Measurements from ENCODE around the gene PDE11A. TPM values are rescaled to one million over a fixed set of nuclear protein-coding genes. Genes with fewer than 3 reads are reported as not detected.

PDE11A gene
- total RNA-seq, 1 donor from 2014 or later = 25.6 TPM

DNA sequence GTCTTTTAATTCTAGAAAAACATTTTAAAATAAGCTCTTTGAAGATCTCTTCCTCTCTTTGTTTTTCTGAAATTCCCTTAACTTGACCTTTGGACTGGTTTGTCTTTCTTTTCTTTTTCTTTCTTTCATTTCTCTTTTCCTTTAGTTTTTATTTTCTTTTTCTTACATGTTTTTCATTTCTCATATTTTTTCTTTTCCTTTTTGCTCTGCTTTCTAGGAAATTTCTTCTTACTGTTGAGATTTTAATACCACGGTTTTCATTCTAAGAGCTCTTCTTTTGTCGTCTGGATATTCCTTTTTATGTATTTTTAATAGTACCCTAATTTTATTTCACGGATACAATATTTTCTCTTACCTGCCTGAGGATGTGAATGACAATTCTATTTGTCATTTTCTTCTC lies 342.2 kb downstream of the PDE11A start:
- H3K4me1 Mint-ChIP-seq = peaks cover 90% of the 10 kb centered on the region
- TF ChIP-seq, protein P1, sequence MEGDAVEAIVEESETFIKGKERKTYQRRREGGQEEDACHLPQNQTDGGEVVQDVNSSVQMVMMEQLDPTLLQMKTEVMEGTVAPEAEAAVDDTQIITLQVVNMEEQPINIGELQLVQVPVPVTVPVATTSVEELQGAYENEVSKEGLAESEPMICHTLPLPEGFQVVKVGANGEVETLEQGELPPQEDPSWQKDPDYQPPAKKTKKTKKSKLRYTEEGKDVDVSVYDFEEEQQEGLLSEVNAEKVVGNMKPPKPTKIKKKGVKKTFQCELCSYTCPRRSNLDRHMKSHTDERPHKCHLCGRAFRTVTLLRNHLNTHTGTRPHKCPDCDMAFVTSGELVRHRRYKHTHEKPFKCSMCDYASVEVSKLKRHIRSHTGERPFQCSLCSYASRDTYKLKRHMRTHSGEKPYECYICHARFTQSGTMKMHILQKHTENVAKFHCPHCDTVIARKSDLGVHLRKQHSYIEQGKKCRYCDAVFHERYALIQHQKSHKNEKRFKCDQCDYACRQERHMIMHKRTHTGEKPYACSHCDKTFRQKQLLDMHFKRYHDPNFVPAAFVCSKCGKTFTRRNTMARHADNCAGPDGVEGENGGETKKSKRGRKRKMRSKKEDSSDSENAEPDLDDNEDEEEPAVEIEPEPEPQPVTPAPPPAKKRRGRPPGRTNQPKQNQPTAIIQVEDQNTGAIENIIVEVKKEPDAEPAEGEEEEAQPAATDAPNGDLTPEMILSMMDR (IDR thresholded peaks at IDR 0.05; ENCODE audit: unreplicated experiment) = no peak
- no peak for DNase-seq (ENCODE audit: low spot score in 2 of 2, unreplicated experiment in 2 of 2)
- H3K27me3 Mint-ChIP-seq (ENCODE audit: low read depth) = no peaks in the 10 kb centered on the region
- no peaks in the 10 kb centered on the region for H3K36me3 Mint-ChIP-seq
- H3K9me3 Mint-ChIP-seq = no peaks in the 10 kb centered on the region
- H3K27ac Mint-ChIP-seq = peak overlapping the region; percentile 96
- H3K4me3 Mint-ChIP-seq = no peak overlapping the region

DNA sequence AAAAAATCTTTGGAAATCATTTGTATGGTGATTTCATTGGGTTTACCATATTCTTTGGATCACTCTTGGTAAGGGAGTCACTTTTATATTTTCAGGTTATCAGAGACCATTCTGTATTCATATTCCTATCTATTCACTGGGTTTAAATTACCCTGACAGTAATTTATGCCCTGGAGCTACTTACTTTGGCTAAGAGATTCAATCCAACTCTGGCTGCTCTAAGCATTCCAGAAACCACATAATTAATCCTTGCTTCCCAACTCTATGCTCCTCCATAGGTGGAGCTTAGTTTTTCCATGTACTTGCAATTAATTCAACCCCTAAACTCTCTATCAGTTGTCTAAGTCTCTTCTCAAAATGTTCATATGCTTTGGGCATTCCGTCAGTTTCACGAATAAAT lies 343.7 kb downstream of the PDE11A start:
- TF ChIP-seq, protein P1 (IDR thresholded peaks at IDR 0.05; ENCODE audit: unreplicated experiment) = no peak
- no peak for DNase-seq (ENCODE audit: low spot score in 2 of 2, unreplicated experiment in 2 of 2)
- peaks cover 93% of the 10 kb centered on the region for H3K4me1 Mint-ChIP-seq
- H3K9me3 Mint-ChIP-seq = no peaks in the 10 kb centered on the region
- H3K36me3 Mint-ChIP-seq = no peaks in the 10 kb centered on the region
- H3K4me3 Mint-ChIP-seq = no peak overlapping the region
- peak overlapping the region; percentile 68 for H3K27ac Mint-ChIP-seq
- H3K27me3 Mint-ChIP-seq (ENCODE audit: low read depth) = no peaks in the 10 kb centered on the region

DNA sequence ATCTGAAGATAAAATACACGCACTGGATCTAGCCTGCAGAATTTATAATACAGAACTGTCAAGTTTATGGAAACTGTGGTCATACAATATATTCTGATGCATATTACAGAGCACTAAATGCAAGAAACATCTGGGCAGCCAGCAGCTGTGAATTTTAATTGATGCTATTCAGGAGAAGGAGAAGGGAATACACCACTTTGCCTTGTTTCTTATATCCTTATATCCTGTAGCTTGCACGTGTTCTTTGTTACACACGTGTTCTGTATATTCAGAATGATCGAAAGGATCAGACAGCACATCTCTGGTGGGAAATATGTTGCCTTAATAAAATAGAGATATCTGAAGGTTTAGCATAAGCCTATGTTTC lies 344.2 kb downstream of the PDE11A start:
- H3K36me3 Mint-ChIP-seq = no peaks in the 10 kb centered on the region
- DNase-seq (ENCODE audit: low spot score in 2 of 2, unreplicated experiment in 2 of 2) = no peak
- H3K4me1 Mint-ChIP-seq = peaks cover 92% of the 10 kb centered on the region
- H3K27me3 Mint-ChIP-seq (ENCODE audit: low read depth) = no peaks in the 10 kb centered on the region
- no peaks in the 10 kb centered on the region for H3K9me3 Mint-ChIP-seq
- H3K4me3 Mint-ChIP-seq = no peak overlapping the region
- peak overlapping the region; percentile 68 for H3K27ac Mint-ChIP-seq
- TF ChIP-seq, protein P1 (IDR thresholded peaks at IDR 0.05; ENCODE audit: unreplicated experiment) = no peak

DNA sequence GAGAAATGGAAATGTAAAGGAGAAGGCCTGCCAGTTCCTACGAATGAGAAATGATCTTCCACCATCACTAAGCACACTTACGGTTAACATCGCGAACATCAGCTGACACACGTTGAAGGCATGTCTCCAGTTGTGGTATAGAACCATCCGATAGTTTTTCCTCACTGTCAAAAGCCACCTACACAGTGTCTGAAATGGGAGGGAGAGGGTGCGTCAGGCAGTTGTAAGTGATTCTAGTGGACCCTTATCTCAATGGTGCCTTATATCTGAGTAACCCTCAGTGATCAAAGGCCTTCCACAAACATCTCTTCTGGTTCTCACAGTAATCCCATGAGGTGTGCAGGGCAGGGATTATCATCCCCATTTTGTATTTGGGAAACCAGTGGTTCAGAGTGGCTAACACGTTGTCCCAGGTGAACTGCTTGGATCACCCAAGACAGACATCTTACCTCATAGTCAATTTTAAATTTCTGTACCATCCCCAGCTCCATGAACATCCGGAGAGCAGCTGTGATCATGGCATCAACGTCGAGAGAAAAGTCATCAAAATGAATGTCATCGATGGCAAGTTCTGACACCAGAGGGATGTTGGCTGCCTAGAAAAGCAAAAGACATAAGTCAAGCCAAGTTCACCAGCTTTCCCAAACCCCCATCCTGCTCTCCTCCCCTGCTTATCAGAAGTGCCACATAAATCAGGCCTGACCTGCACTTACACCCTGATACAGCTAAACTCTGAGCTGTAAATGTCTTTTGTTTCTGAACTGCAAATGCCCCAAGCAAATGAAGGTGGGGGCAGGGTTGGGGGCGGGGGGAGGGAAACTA lies 344.8 kb downstream of the PDE11A start:
- peak overlapping the region; percentile 7 for H3K4me3 Mint-ChIP-seq
- TF ChIP-seq, protein P1 (IDR thresholded peaks at IDR 0.05; ENCODE audit: unreplicated experiment) = no peak
- H3K27me3 Mint-ChIP-seq (ENCODE audit: low read depth) = no peaks in the 10 kb centered on the region
- no peak for DNase-seq (ENCODE audit: low spot score in 2 of 2, unreplicated experiment in 2 of 2)
- peaks cover 91% of the 10 kb centered on the region for H3K4me1 Mint-ChIP-seq
- H3K27ac Mint-ChIP-seq = peak overlapping the region; percentile 90
- no peaks in the 10 kb centered on the region for H3K9me3 Mint-ChIP-seq
- no peaks in the 10 kb centered on the region for H3K36me3 Mint-ChIP-seq

DNA sequence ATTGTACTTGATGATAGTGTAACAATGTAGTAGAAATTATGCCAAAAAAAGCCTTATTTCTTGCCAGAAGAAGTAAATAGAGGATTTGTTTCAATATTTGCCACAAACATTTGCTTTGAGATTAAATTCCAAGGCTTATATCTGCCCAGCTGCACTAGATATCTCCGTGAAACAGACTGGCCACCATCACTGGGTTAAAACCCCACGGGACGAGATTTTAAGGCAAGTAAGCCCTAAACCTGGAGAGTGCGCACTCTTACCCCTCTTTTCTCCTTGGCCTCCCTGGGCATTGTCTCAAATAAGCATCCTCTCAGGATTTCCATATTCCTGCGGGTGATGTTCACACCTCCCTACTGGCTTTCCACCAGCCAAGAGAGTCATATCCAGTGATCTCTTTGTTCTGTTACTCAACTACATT lies 345.6 kb downstream of the PDE11A start:
- H3K36me3 Mint-ChIP-seq = no peaks in the 10 kb centered on the region
- H3K27ac Mint-ChIP-seq = peak overlapping the region; percentile 90
- no peaks in the 10 kb centered on the region for H3K9me3 Mint-ChIP-seq
- H3K4me3 Mint-ChIP-seq = peak overlapping the region; percentile 40
- TF ChIP-seq, protein P1 (IDR thresholded peaks at IDR 0.05; ENCODE audit: unreplicated experiment) = no peak
- H3K27me3 Mint-ChIP-seq (ENCODE audit: low read depth) = no peaks in the 10 kb centered on the region
- no peak for DNase-seq (ENCODE audit: low spot score in 2 of 2, unreplicated experiment in 2 of 2)
- peaks cover 91% of the 10 kb centered on the region for H3K4me1 Mint-ChIP-seq
